Ovary (tissue), 9 donors: ENCODE results near the gene SLC25A43. TPM values are rescaled to one million over a fixed set of nuclear protein-coding genes. Genes with fewer than 3 reads are reported as not detected.

Experiments used
- DNase-seq, 5 donors: peaks; one replicate each; pipeline ENCODE4 v3.0.0-alpha.2; 2019 to 2020
- H3K27ac ChIP-seq, 2 donors: fragments of 200-600 bp; one replicate each; pipeline versions ENCODE4 v1.5.1 to v1.8.0; 2019 to 2022
- H3K27me3 ChIP-seq: fragments of 200-600 bp; one replicate; pipeline ENCODE4 v1.8.0; 2022
- H3K36me3 ChIP-seq: fragments of 200-600 bp; sonication (generic); one replicate; pipeline ENCODE4 v1.5.1; 2019
- H3K4me1 ChIP-seq: one replicate; pipeline ENCODE4 v1.8.1; 2013; ENCODE audit warnings: mild to moderate bottlenecking, moderate library complexity; ENCODE audit not compliant: insufficient read depth
- H3K4me3 ChIP-seq: fragments of 200-600 bp; sonication (generic); one replicate; pipeline ENCODE4 v1.5.1; 2017
- H3K9me3 ChIP-seq, 2 donors: fragments of 200-600 bp in 1 of 2; sonication (generic) in 1 of 2; one replicate each; pipeline versions ENCODE4 v1.5.1 to v1.8.1; 2013 to 2019; ENCODE audit warnings: mild to moderate bottlenecking in 1 of 2, moderate library complexity in 1 of 2
- EP300 ChIP-seq: sonication (generic); formaldehyde crosslinking; IDR thresholded peaks from one replicate; pipeline ENCODE4 v1.6.1; 2017; ENCODE audit warnings: antibody characterized with exemption
- POLR2A ChIP-seq: fragments of 450-650 bp; IDR thresholded peaks from one replicate; pipeline ENCODE4 v1.6.1; 2017; ENCODE audit warnings: antibody characterized with exemption, mild to moderate bottlenecking, moderate library complexity
- WGBS, 3 donors: extraction: QIAGEN DNeasy Blood & Tissue Kit in 1 of 3; methylation state at CpG; one replicate each; pipeline versions ENCODE4 v1.1.5 to v1.1.7; 2013 to 2017; 5-methylcytosine and 5-hydroxymethylcytosine counted together
- intact Hi-C, 4 donors: fragments of 100-400 bp; cut with DNase I; formaldehyde crosslinking; loops; one replicate each; pipeline versions ENCODE4 v1.11.0 to v1.15.1; 2022 to 2023
- polyA plus RNA-seq, 2 donors: library from polyadenylated mRNA; stranded (reverse); fragments of 200-250 nt in 1 of 2; fragments of 350-450 nt in 1 of 2; fragmentation: Illumina TruSeq in 1 of 2; extraction: RNeasy Lipid Tissue Mini Kit (QIAGEN cat#74804) in 1 of 2; gene quantifications; one replicate each; pipeline ENCODE4 v1.2.3, GENCODE V29; 2013 to 2014
- total RNA-seq, 7 donors: library from RNA; depleted of rRNA in 2 of 7; stranded (reverse); fragments of >200 nt in 2 of 7; fragmentation: NEBNext Ultra II Directional in 3 of 7; extraction: Animal tissue kit (Norgen Biotek cat#: 25700) in 3 of 7; gene quantifications; one replicate each; pipeline versions ENCODE4 v1.1.0 to v1.2.4, GENCODE V29; 2016 to 2023
- TF ChIP-seq, protein P1 (sequence below), 3 donors: fragments of 450-650 bp in 2 of 3; fragments of 200-600 bp in 1 of 3; IDR thresholded peaks; one replicate each; pipeline versions ENCODE4 v1.5.1 to v1.8.0; 2016 to 2022; ENCODE audit warnings: antibody characterized with exemption in 3 of 3, mild to moderate bottlenecking in 1 of 3
- donor health status: DM: no; HTN: no; CAD: no; lungs with moderate emphysema.
- donor health status: DM: no; HTN: no; CAD: no.
- donor health status: Bipolar disorder and iron deficiency.
- donor health status: DM: yes; HTN: yes; CAD: no.
- donor health status: DM: no; HTN: no; CAD: no.
- donor health status: DM: yes; HTN: yes; CAD: no.

The SLC25A43 gene
- total and polyA plus RNA-seq, 9 donors = 6.4 to 14.5 (median 8.2) TPM

DNA sequence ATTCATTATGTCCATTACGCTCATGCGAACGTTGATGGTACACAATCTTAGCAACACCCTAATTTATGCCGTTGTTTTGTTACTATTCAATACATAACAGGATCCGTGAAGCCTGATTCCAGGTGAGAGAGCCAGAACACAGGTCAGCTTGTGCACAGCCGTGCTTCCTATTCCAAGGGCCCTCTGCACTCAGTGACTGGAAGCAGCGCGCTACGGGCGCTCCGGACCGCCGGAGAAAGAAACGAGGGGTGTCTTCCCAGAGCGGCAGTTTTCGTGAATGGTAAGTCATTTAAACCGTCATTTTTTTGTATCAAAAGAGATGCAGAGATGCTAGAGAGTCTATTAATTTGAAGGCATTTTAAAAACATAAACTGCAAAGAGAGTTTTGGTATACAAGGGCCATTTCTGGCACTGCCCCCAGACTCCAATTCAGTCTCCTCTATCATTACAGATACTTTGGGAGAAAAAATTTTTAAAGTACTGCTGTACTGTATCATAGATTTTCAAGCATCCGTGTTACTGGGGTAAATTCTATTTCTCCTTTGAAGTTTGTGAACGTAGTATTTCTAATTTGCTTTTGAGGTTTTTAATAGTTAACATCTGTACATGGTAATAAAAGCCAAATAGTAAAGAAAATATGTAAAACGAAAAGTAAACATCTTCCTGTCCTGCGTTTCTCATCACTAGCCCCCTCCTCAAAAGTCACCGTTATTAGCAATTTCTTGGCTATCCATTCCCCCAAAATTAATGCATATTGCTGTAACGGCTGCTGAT lies 75.7 kb downstream of the SLC25A43 start:
- no peaks in the 10 kb centered on the region for H3K36me3 ChIP-seq
- intact Hi-C loops = no loop called here
- H3K4me1 ChIP-seq = no peaks in the 10 kb centered on the region
- H3K4me3 ChIP-seq = no peak overlapping the region
- TF ChIP-seq POLR2A = no peak
- TF ChIP-seq EP300 = no peak
- TF ChIP-seq, protein P1, sequence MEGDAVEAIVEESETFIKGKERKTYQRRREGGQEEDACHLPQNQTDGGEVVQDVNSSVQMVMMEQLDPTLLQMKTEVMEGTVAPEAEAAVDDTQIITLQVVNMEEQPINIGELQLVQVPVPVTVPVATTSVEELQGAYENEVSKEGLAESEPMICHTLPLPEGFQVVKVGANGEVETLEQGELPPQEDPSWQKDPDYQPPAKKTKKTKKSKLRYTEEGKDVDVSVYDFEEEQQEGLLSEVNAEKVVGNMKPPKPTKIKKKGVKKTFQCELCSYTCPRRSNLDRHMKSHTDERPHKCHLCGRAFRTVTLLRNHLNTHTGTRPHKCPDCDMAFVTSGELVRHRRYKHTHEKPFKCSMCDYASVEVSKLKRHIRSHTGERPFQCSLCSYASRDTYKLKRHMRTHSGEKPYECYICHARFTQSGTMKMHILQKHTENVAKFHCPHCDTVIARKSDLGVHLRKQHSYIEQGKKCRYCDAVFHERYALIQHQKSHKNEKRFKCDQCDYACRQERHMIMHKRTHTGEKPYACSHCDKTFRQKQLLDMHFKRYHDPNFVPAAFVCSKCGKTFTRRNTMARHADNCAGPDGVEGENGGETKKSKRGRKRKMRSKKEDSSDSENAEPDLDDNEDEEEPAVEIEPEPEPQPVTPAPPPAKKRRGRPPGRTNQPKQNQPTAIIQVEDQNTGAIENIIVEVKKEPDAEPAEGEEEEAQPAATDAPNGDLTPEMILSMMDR (IDR thresholded peaks at IDR 0.05) = no peak
- DNase-seq = no peak
- no peaks in the 10 kb centered on the region for H3K27me3 ChIP-seq
- WGBS, 3 donors = 71 to 77% (median 75%) methylated on average over 23 of the region's 23 CpGs
- no peak overlapping the region for H3K27ac ChIP-seq
- H3K9me3 ChIP-seq = no peaks in the 10 kb centered on the region

DNA sequence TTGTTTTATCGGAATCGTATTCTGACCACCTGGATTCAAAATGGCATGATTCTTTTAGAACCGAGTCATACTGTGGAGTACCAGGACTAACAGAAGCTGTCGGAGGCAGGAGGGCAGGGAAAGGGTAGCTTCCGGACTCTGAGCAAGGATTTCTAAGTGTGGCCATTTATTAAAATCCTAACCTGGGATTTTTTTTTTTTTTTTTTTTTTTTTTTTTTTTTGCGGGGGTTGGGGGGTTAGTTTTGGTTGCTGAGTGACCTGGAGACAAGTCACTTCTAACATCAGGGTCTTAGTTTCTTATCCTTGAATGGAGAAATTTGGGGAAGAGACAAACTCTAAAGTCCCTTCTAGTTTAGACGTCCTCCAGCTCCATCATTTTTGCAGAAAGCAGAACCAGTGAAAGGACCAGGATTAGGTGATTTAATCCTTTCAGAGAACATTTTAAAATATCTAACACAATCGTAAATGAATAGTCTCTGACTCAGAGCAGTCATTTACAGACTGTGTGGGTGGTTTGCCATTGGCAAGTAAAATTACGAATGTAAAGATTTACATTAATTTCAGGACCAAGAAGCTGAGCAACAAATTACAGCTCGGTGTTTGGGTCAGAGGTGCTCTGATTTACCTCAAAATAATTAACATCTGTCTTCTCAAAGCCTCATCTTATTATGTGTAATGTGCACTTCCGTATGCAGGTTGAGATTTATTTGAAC lies 76.4 kb downstream of the SLC25A43 start:
- intact Hi-C loops = no loop called here
- Histone ChIP-seq H3K36me3 (no peaks in the 10 kb centered on the region), H3K4me3 (no peak overlapping the region), H3K9me3 (no peaks in the 10 kb centered on the region), H3K27me3 (no peaks in the 10 kb centered on the region), H3K27ac (no peak overlapping the region), H3K4me1 (no peaks in the 10 kb centered on the region)
- no peak for TF ChIP-seq POLR2A
- TF ChIP-seq, protein P1 (IDR thresholded peaks at IDR 0.05) = no peak
- TF ChIP-seq EP300 = no peak
- DNase-seq = no peak
- WGBS, 3 donors = 66 to 72% (median 70%) methylated on average over 11 of the region's 11 CpGs

DNA sequence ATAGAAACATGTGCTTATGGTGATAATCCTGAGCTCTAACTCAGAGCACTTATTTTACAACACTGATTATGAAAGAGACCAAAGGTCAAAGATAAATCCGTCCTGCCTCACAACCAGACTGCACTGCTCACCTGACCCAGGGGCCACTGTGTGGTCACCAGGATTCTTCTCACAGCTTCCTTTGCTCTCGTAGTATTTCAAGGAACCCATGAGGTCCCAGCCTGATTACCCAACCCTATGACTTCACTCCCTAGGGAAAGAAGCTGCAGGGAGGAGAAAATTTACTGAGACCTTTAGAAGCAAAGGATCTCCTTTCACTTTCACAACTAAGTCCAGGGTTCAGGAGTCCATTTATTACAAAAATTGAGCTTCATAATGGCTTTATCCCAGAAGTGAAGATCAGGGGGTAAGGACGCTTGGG lies 78.7 kb downstream of the SLC25A43 start:
- H3K9me3 ChIP-seq = no peaks in the 10 kb centered on the region
- TF ChIP-seq, protein P1 (IDR thresholded peaks at IDR 0.05) = no peak
- no peak for TF ChIP-seq EP300
- TF ChIP-seq POLR2A = no peak
- no peak overlapping the region for H3K4me3 ChIP-seq
- no peaks in the 10 kb centered on the region for H3K4me1 ChIP-seq
- no peaks in the 10 kb centered on the region for H3K27me3 ChIP-seq
- H3K36me3 ChIP-seq = no peaks in the 10 kb centered on the region
- DNase-seq = peak in 2 of 5 donors; percentile 20 to 36
- WGBS, 3 donors = 39 to 42% (median 39%) methylated on average over 3 of the region's 3 CpGs
- H3K27ac ChIP-seq = no peak overlapping the region
- intact Hi-C loops = no loop called here

DNA sequence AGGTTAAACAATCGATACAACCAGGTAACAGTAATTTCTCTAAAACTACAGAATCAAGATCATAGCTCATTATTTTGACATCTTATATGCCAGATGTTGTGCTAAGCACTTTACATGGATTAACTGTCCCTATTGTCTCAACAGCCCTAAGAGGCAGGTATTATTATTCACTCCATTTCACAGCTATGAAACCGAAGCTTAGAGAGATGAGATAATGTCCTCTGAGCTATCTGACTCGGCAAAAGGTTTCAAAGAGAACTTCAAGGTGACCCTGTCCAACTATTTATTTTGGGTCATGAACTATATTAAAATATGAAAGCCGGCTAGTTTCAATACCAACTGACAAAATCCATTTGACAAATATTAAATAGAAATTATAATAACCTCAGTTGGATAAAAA lies 79.4 kb downstream of the SLC25A43 start:
- WGBS, 3 donors = 82 to 86% (median 82%) methylated on average over 4 of the region's 4 CpGs
- no peak for TF ChIP-seq EP300
- TF ChIP-seq, protein P1 (IDR thresholded peaks at IDR 0.05) = no peak
- no peak for TF ChIP-seq POLR2A
- Histone ChIP-seq H3K27me3 (no peaks in the 10 kb centered on the region), H3K27ac (no peak overlapping the region), H3K4me3 (no peak overlapping the region), H3K4me1 (no peaks in the 10 kb centered on the region), H3K36me3 (no peaks in the 10 kb centered on the region), H3K9me3 (no peaks in the 10 kb centered on the region)
- no peak for DNase-seq
- intact Hi-C loops = no loop called here
